ENCODE measurements around the gene LINGO1.

Gene LINGO1

GRCh38 chr15:77615472-77615871, 17.2 kb downstream of the LINGO1 start:
- no peak for DNase-seq (ENCODE audit: low read depth)

GRCh38 chr15:77614251-77614806, 18.4 kb downstream of the LINGO1 start:
- DNase-seq (ENCODE audit: low read depth) = no peak

GRCh38 chr15:77613814-77614213, 18.9 kb downstream of the LINGO1 start:
- DNase-seq (ENCODE audit: low read depth) = no peak

- no peak for DNase-seq (ENCODE audit: low read depth)
Measured at GRCh38 chr15:77612958-77613601, 19.6 kb downstream of the LINGO1 start.

- no peak for DNase-seq (ENCODE audit: low read depth)
Measured at GRCh38 chr15:77611767-77612166, 20.9 kb downstream of the LINGO1 start.

- no peak for DNase-seq (ENCODE audit: low read depth)
Measured at GRCh38 chr15:77610731-77611130, 22.0 kb downstream of the LINGO1 start.

- DNase-seq (ENCODE audit: low read depth) = no peak
Measured at GRCh38 chr15:77609558-77609957, 23.2 kb downstream of the LINGO1 start.

GRCh38 chr15:77608774-77609173, 23.9 kb downstream of the LINGO1 start:
- DNase-seq (ENCODE audit: low read depth) = no peak

- DNase-seq (ENCODE audit: low read depth) = no peak
Measured at GRCh38 chr15:77607894-77608261, 24.8 kb downstream of the LINGO1 start.

GRCh38 chr15:77607111-77607893, 25.4 kb downstream of the LINGO1 start:
- DNase-seq (ENCODE audit: low read depth) = no peak

GRCh38 chr15:77606142-77607034, 26.3 kb downstream of the LINGO1 start:
- DNase-seq (ENCODE audit: low read depth) = no peak

- no peak for DNase-seq (ENCODE audit: low read depth)
Measured at GRCh38 chr15:77605547-77605946, 27.2 kb downstream of the LINGO1 start.

GRCh38 chr15:77604973-77605372, 27.7 kb downstream of the LINGO1 start:
- no peak for DNase-seq (ENCODE audit: low read depth)

- no peak for DNase-seq (ENCODE audit: low read depth)
Measured at GRCh38 chr15:77603611-77604336, 28.9 kb downstream of the LINGO1 start.

GRCh38 chr15:77602800-77603199, 29.9 kb downstream of the LINGO1 start:
- DNase-seq (ENCODE audit: low read depth) = no peak

GRCh38 chr15:77599899-77600298, 32.8 kb downstream of the LINGO1 start:
- DNase-seq (ENCODE audit: low read depth) = no peak

GRCh38 chr15:77599357-77599756, 33.4 kb downstream of the LINGO1 start:
- no peak for DNase-seq (ENCODE audit: low read depth)

GRCh38 chr15:77598644-77599043, 34.1 kb downstream of the LINGO1 start:
- no peak for DNase-seq (ENCODE audit: low read depth)

- no peak for DNase-seq (ENCODE audit: low read depth)
Measured at GRCh38 chr15:77597804-77598453, 34.8 kb downstream of the LINGO1 start.

- no peak for DNase-seq (ENCODE audit: low read depth)
Measured at GRCh38 chr15:77596821-77597803, 35.6 kb downstream of the LINGO1 start.
